ENCODE data around the gene ALOX12B.
"Not testable (repeated sequence)": the region's sequence is repeated elsewhere in the genome, so short reads cannot be mapped to it uniquely, and the experiment has no call there.

Gene ALOX12B

DNA sequence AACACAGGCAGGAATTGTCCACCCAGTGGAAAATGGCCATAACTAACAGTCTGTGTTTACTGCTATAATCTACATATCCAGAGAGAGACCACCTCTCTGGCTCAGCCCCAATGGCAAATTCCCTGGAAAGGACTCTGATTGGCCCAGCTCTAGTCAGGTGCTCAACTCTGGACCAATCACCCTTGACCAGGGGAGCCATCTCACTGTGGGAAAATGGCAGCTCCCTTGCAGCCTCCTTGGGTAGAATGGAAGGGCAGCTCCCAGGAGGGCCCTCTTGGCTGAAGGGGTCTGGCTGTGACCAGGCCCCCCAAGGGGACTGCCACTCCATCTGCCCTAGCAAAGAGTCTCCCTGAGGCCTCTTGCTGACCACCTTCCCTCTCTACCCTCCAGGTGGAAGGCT lies 45.5 kb downstream of the ALOX12B start:
- no peak for DNase-seq

DNA sequence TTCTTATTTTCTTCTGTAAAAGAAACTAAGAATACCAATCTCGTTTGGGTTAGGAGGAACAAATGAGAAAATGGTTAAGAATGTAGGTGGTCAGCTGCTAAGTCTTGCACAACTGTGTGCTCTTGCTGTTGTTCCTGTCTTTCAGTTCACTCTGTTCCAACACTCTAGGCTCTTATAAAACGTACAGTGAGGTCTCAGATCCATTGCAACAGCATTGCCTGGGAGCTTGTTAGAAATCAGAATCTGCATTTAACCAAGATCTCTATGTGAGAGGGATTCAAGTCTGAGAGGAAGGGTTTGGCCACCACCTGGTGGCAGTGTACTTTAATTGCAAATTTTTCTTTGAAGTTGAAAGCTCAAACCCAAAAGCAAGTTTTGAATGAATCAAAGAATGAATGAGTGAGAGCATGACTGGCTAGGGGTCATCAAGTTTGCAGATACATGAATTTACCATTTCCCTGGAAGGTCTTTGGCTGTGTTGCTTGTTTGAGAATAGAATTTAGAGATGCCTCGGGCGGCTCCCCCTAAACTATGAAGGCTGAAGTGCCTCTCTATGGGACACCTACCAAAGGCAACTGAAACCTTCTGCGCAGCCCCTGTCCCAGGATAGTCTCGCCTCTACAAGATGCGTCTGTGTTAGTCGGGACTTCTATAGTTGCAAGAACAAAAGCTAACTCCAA lies 46.1 kb downstream of the ALOX12B start:
- peak; percentile 6 to 46 (median 10) for DNase-seq

- no peak for DNase-seq
Measured at GRCh38 chr17:8039611-8040168, 47.8 kb downstream of the ALOX12B start.

DNA sequence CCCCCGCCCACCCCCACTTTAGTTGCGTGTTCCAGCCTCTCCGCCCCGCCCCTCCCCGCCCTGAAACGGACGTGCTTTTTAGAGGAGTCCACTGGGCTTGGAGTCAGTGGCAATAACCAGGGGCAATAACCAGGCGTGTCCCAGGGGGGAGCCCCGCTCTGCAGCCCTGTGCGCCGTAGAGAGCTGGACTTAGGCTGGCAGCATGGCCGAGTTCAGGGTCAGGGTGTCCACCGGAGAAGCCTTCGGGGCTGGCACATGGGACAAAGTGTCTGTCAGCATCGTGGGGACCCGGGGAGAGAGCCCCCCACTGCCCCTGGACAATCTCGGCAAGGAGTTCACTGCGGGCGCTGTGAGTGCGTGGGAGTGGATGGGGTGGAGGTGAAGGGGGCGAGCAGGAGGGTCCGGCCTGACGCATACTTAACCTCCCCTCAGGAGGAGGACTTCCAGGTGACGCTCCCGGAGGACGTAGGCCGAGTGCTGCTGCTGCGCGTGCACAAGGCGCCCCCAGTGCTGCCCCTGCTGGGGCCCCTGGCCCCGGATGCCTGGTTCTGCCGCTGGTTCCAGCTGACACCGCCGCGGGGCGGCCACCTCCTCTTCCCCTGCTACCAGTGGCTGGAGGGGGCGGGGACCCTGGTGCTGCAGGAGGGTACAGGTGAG lies 48.4 kb downstream of the ALOX12B start, which contains the start of gene ALOX15B:
Gene ALOX15B, plus strand, starts transcription at position 106 of the 657 bp plus-strand sequence. Its CDS starts 97 bp downstream, at position 203.
- DNase-seq = no peak

- DNase-seq = no peak
Measured at GRCh38 chr17:8032442-8032841, 55.1 kb downstream of the ALOX12B start.

DNA sequence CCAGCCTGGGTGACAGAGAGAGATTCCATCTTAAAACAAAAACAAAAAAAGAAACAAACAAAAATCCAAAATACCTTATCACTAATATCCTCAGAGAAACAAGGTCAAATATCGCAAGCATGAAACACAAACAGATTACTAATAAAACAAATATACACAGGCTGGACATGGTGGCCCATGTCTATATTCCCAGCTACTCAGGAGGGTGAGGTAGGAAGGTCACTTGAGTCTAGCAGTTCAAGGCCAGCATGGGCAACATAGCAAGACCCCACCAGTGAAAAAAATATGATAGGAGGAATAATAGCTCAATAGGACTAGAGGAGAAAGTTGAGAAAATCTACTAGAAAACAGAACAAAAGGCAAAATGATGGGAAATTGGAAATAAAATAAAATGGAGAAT lies 55.6 kb downstream of the ALOX12B start:
- no peak for DNase-seq

DNA sequence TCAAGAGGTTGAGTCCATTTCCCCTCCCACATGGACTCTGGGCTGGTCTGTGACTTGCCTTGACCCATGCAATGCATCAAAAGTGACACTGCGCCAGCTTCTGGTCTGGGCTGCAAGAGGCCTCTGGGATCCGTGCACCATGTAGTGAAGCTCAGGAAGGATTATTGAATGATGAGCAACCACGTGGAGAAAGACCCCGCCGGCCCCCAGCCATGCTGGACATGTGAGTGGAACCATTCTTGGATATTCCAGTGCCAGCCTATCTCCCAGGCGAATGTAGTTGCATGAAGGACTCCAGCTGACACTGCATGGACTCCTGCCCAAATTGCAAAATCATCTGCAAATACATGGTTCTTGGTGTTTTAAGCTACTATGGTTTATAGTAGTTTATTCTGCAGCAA lies 56.3 kb downstream of the ALOX12B start:
- DNase-seq = no peak

- DNase-seq = no peak
Measured at GRCh38 chr17:8029121-8029520, 58.4 kb downstream of the ALOX12B start.

DNA sequence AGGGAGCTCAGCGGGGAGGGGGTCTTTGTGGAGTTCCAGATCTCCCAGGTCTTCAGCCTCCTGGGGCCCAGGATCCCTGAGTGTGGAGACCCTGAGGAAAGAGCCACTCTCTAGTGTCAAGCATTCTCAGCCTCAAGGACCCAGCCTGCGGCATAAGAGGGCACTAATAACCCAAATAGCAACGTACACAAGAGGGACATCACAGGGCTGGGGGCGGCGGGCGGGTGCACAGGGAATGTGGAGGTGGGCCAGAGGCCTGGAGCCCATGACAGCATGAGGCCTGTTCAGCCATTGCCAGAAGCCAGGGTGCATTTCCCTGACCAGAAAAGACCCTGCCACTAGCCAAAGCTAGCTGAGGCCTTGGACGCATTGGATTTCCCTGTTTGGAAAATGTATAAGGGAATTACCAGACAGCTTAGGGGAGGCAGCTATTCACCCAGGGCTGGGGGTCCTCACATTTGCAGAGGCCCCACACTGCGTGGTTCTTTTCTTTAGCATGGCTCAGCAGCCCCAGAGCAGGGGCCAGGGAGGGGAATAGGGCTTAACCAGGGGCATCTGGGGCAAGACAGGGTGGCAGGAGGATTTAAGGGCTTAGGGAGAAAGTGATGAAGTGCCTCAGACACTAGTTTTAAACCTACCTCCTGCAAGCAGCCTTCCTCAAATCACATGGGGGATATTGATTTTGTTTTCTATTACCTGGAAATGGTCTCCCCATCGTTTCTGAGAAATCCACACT lies 62.2 kb downstream of the ALOX12B start:
- DNase-seq = no peak

DNA sequence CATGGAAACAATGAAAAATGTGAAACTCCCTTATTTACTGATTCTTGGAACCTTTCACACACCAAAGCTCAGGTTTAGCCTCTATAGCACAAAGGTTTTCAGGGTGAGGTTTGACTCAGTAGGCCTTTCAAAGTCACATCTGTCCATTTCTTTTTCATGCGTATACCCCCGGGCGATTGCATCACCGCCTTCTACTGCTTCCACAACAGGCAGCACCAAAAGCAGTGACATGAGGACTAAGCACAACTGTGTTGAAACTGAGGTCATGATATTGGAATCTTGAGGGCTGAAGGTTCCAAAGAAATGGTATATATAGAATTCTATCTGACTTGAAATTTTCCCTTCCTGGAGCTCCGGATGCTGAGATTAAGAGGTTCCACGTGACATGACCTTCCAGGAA lies 63.4 kb downstream of the ALOX12B start:
- not testable (repeated sequence) for DNase-seq
